K562 (cell line): ENCODE measurements around the gene BEND6. TPM values are rescaled to one million over a fixed set of nuclear protein-coding genes. Genes with fewer than 3 reads are reported as not detected.

Source experiments
- ATAC-seq: fragments of 200-7000 bp; cut with Tn5 transposase; 3 replicates; pipeline ENCODE4 v1.9.1; 2020; ENCODE audit warnings: moderate library complexity
- BruUV-seq: library from RNA; stranded (reverse); fragments of 400-500 nt; replicated peaks from 2 replicates; lab custom pipeline; 2021; lab: Mats Ljungman, UMichigan
- CTCF ChIA-PET: fragments of 300-600 bp; formaldehyde crosslinking; extraction: SDS; loops from one replicate; lab custom pipeline; 2021; ENCODE audit warnings: low intra/inter-chr PET ratio; lab: Yijun Ruan, JAX
- POLR2A ChIA-PET: fragments of 300-600, 350-650 bp; sonication (Branson Sonifier 250); formaldehyde crosslinking; extraction: SDS; loops from one replicate; lab custom pipeline; 2021; ENCODE audit warnings: antibody characterized with exemption, inconsistent platforms; lab: Yijun Ruan, JAX
- DNase-seq, 4 experiments: peaks; one replicate each; pipeline versions ENCODE4 v3.0.0 to v3.0.0-alpha.2; 2011 to 2018; ENCODE audit warnings: low spot score in 3 of 4, mixed read lengths in 3 of 4; ENCODE audit errors: extremely low read depth in 1 of 4
- FAIRE-seq: peaks from 2 replicates; lab custom pipeline; 2011; peaks lifted over from hg19 to GRCh38; lab: Jason Lieb, UNC
- H2AFZ ChIP-seq: 2 replicates; pipeline ENCODE4 v1.6.0; 2011; ENCODE audit warnings: low read depth, low read length, control low read depth, inconsistent platforms
- H3K27ac ChIP-seq: fragments of 200-600 bp; 3 replicates; pipeline ENCODE4 v1.8.0; 2011; ENCODE audit warnings: low read depth, mild to moderate bottlenecking, control low read depth, inconsistent platforms, low read length, moderate library complexity, mixed read lengths; ENCODE audit errors: extremely low read depth
- H3K27me3 ChIP-seq, 2 experiments: fragments of 300-600 bp in 1 of 2; 2 replicates in 1 of 2; 3 replicates in 1 of 2; pipeline versions ENCODE4 v1.6.0 to v1.8.0; 2011; ENCODE audit warnings: inconsistent platforms in 2 of 2, low read length in 2 of 2, mild to moderate bottlenecking in 1 of 2, mixed read lengths in 1 of 2, moderate library complexity in 1 of 2; ENCODE audit not compliant: control insufficient read depth in 2 of 2, insufficient read depth in 2 of 2
- H3K36me3 ChIP-seq: fragments of 300-600 bp; 3 replicates; pipeline ENCODE4 v1.8.0; 2011; ENCODE audit warnings: mild to moderate bottlenecking, low read length, inconsistent platforms; ENCODE audit not compliant: control insufficient read depth, insufficient read depth
- H3K4me1 ChIP-seq, 2 experiments: fragments of 200-600 bp in 1 of 2; replicated peaks in 1 of 2; 2 replicates in 1 of 2; 3 replicates in 1 of 2; pipeline versions ENCODE4 v1.5.1 to v1.8.0; 2011; ENCODE audit warnings: inconsistent platforms in 2 of 2, low read length in 2 of 2, mild to moderate bottlenecking in 1 of 2, mixed read lengths in 1 of 2, moderate library complexity in 1 of 2; ENCODE audit not compliant: control insufficient read depth in 2 of 2, insufficient read depth in 2 of 2
- H3K4me2 ChIP-seq: 2 replicates; pipeline ENCODE4 v1.6.1; 2011; ENCODE audit warnings: low read length, control low read depth, inconsistent platforms, mixed read lengths; ENCODE audit not compliant: insufficient read depth
- H3K4me3 ChIP-seq: fragments of 200-600 bp; sonication (generic), shearing (Covaris generic); 2 replicates; pipeline ENCODE4 v1.5.1; 2016; ENCODE audit warnings: control low read depth, inconsistent platforms
- H3K79me2 ChIP-seq: fragments of 200-600 bp; 3 replicates; pipeline ENCODE4 v1.8.0; 2011; ENCODE audit warnings: low read length, inconsistent platforms; ENCODE audit not compliant: control insufficient read depth, insufficient read depth
- H3K9ac ChIP-seq, 2 experiments: 2 replicates each; pipeline versions ENCODE4 v1.6.0 to v1.6.1; 2011; ENCODE audit warnings: low read depth in 2 of 2, low read length in 2 of 2, control low read depth in 1 of 2, inconsistent platforms in 1 of 2, mild to moderate bottlenecking in 1 of 2, mixed read lengths in 1 of 2; ENCODE audit not compliant: insufficient read depth in 1 of 2
- H3K9me1 ChIP-seq: one replicate; pipeline ENCODE4 v1.6.0; 2011; ENCODE audit warnings: inconsistent platforms, mild to moderate bottlenecking, low read length, moderate library complexity; ENCODE audit not compliant: control insufficient read depth, insufficient read depth
- H3K9me3 ChIP-seq: replicated peaks from 2 replicates; pipeline ENCODE4 v1.5.1; 2011; ENCODE audit warnings: low read depth, low read length, inconsistent platforms; ENCODE audit not compliant: control insufficient read depth, insufficient read depth
- H4K20me1 ChIP-seq: replicated peaks from 2 replicates; pipeline ENCODE4 v1.6.1; 2011; ENCODE audit warnings: low read length, inconsistent platforms, mixed read lengths; ENCODE audit not compliant: control insufficient read depth, insufficient read depth
- CBFB ChIP-seq: sonication (generic); formaldehyde crosslinking; IDR thresholded peaks from 2 replicates; pipeline ENCODE4 v1.4.0; 2020; ENCODE audit warnings: mild to moderate bottlenecking, missing genetic modification reagents
- MXI1 ChIP-seq: IDR thresholded peaks from 2 replicates; pipeline ENCODE4 v1.6.1; 2011; ENCODE audit warnings: low read depth, mild to moderate bottlenecking, improper control_type of control experiment, low read length
- PTRF ChIP-seq: fragments of 450-650 bp; IDR thresholded peaks from 2 replicates; pipeline ENCODE4 v1.6.1; 2016; ENCODE audit warnings: mild to moderate bottlenecking, missing genetic modification characterization, missing compliant biosample characterization
- SMARCC2 ChIP-seq: fragments of 450-650 bp; IDR thresholded peaks from 2 replicates; pipeline ENCODE4 v1.6.1; 2017; ENCODE audit warnings: antibody characterized with exemption, moderate library complexity, mild to moderate bottlenecking, low read depth
- SREBF2 ChIP-seq: sonication (generic); formaldehyde crosslinking; IDR thresholded peaks from 2 replicates; pipeline ENCODE4 v1.4.0; 2020; ENCODE audit warnings: mild to moderate bottlenecking, missing genetic modification reagents
- ZNF174 ChIP-seq: fragments of 250-450 bp; sonication (Bioruptor Pico); IDR thresholded peaks from 2 replicates; pipeline ENCODE4 v1.4.0; 2020; ENCODE audit warnings: mild to moderate bottlenecking
- WGBS: fragments of 100-300 bp; shearing (Covaris generic); methylation state at CpG from one replicate; pipeline ENCODE4 v1.1.6; 2016; ENCODE audit warnings: low coverage, mixed read lengths; ENCODE audit not compliant: insufficient coverage; ENCODE audit errors: missing lambda C conversion rate; 5-methylcytosine and 5-hydroxymethylcytosine counted together
- in situ Hi-C: fragments of 300-500 bp; cut with MboI; formaldehyde crosslinking; loops from 4 replicates; pipeline ENCODE4 v1.15.0; 2018; ENCODE audit warnings: inconsistent platforms, mixed read lengths
- intact Hi-C: fragments of 100-400 bp; cut with micrococcal nuclease; formaldehyde crosslinking; loops from 2 replicates; pipeline ENCODE4 v1.14.2; 2022
- polyA plus RNA-seq, 8 experiments: library from polyadenylated mRNA; depleted of rRNA in 4 of 8; stranded (reverse) in 5 of 8; unstranded in 3 of 8; fragments of >200 nt; fragmentation: Nextera tagmentation in 2 of 8; fragmentation: Illumina TruSeq in 1 of 8; extraction: Ambion mirVana in 2 of 8; extraction: Trizol in 1 of 8; gene quantifications; 2 replicates each; pipeline versions ENCODE4 v1.2.1 to v1.2.3, GENCODE V29; 2011 to 2014; ENCODE audit warnings: inconsistent platforms in 1 of 8, missing spikeins in 1 of 8
- total RNA-seq, 7 experiments: library from RNA; depleted of rRNA in 6 of 7; stranded (reverse); fragments of >200 nt in 6 of 7; fragmentation: Illumina TruSeq in 2 of 7; extraction: Trizol in 2 of 7; gene quantifications; 2 replicates each; pipeline versions ENCODE4 v1.2.1 to v1.2.3, GENCODE V29; 2011 to 2021; ENCODE audit warnings: low replicate concordance in 1 of 7
- TF ChIP-seq, protein P1 (sequence below): fragments of 200-400 bp; formaldehyde crosslinking; IDR thresholded peaks from 2 replicates; pipeline ENCODE4 v1.6.1; 2017; ENCODE audit warnings: mild to moderate bottlenecking, low read depth, low read length, moderate library complexity
- TF ChIP-seq, protein P2 (sequence below): sonication (generic); formaldehyde crosslinking; IDR thresholded peaks from 2 replicates; pipeline ENCODE4 v1.8.1; 2022; ENCODE audit warnings: missing genetic modification reagents
- TF ChIP-seq, protein P3 (sequence below), 2 experiments: IDR thresholded peaks; 2 replicates each; pipeline ENCODE4 v1.6.1; 2012; ENCODE audit warnings: improper control_type of control experiment in 2 of 2, low read depth in 2 of 2, low read length in 2 of 2, borderline replicate concordance in 1 of 2
- TF ChIP-seq, protein P4 (sequence below): fragments of 200-800 bp; sonication (Bioruptor generic); IDR thresholded peaks from 2 replicates; pipeline ENCODE4 v1.6.1; 2017; ENCODE audit warnings: missing genetic modification characterization, missing compliant biosample characterization

BEND6 gene
- total and polyA plus RNA-seq, 9 of the 15 experiments (the other 6 are each of a cell fraction or from before 2014, with no cell fraction given), result 0.37 to 4.0 (median 1.1) TPM

DNA sequence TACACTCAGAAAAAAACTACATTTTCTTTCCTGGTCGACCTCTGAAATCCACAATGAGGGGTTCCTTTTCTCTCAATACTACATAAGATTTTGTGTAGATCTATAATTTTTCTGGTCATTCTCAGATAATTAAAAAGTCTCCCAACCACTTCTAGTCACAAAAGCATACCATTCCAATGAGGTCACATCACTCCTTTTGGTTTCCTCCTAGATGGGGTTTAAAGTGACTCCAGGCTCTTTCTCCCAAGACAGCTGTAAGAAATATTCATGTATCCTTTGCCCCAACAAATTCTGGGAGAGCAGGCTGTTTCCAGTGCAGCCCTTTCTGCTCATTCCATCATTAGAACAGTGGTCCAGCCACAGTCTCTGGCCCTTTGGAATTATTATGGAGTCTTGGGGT is 43.1 kb upstream of the BEND6 start:
- POLR2A ChIA-PET, result no interaction called here
- Histone ChIP-seq H4K20me1 (no peaks in the 10 kb centered on the region), H2AFZ (no peak overlapping the region), H3K27ac (no peak overlapping the region), H3K9me3 (no peaks in the 10 kb centered on the region), H3K27me3 (no peaks in the 10 kb centered on the region), H3K36me3 (no peaks in the 10 kb centered on the region), H3K4me3 (no peak overlapping the region), H3K79me2 (no peaks in the 10 kb centered on the region), H3K4me1 (peaks cover 4 to 27% of the 10 kb centered on the region in 2 experiments; a peak in 4 of 5 replicates), H3K9ac (no peak overlapping the region), H3K4me2 (no peak overlapping the region), H3K9me1 (no peaks in the 10 kb centered on the region)
- in situ Hi-C loops, result no loop called here
- DNase-seq, result no peak
- FAIRE-seq, result no peak
- CTCF ChIA-PET, result no interaction called here
- ATAC-seq, result no peak
- intact Hi-C loops, result no loop called here
- no TSS peak for BruUV-seq
- no peak for TF ChIP-seq SREBF2
- TF ChIP-seq CBFB (CRISPR knock-in tag), result no peak
- no peak for TF ChIP-seq ZNF174 (CRISPR knock-in tag)
- TF ChIP-seq, protein P1, sequence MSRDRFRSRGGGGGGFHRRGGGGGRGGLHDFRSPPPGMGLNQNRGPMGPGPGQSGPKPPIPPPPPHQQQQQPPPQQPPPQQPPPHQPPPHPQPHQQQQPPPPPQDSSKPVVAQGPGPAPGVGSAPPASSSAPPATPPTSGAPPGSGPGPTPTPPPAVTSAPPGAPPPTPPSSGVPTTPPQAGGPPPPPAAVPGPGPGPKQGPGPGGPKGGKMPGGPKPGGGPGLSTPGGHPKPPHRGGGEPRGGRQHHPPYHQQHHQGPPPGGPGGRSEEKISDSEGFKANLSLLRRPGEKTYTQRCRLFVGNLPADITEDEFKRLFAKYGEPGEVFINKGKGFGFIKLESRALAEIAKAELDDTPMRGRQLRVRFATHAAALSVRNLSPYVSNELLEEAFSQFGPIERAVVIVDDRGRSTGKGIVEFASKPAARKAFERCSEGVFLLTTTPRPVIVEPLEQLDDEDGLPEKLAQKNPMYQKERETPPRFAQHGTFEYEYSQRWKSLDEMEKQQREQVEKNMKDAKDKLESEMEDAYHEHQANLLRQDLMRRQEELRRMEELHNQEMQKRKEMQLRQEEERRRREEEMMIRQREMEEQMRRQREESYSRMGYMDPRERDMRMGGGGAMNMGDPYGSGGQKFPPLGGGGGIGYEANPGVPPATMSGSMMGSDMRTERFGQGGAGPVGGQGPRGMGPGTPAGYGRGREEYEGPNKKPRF, result no peak
- TF ChIP-seq, protein P2, sequence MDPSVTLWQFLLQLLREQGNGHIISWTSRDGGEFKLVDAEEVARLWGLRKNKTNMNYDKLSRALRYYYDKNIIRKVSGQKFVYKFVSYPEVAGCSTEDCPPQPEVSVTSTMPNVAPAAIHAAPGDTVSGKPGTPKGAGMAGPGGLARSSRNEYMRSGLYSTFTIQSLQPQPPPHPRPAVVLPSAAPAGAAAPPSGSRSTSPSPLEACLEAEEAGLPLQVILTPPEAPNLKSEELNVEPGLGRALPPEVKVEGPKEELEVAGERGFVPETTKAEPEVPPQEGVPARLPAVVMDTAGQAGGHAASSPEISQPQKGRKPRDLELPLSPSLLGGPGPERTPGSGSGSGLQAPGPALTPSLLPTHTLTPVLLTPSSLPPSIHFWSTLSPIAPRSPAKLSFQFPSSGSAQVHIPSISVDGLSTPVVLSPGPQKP, result no peak
- TF ChIP-seq, protein P3, sequence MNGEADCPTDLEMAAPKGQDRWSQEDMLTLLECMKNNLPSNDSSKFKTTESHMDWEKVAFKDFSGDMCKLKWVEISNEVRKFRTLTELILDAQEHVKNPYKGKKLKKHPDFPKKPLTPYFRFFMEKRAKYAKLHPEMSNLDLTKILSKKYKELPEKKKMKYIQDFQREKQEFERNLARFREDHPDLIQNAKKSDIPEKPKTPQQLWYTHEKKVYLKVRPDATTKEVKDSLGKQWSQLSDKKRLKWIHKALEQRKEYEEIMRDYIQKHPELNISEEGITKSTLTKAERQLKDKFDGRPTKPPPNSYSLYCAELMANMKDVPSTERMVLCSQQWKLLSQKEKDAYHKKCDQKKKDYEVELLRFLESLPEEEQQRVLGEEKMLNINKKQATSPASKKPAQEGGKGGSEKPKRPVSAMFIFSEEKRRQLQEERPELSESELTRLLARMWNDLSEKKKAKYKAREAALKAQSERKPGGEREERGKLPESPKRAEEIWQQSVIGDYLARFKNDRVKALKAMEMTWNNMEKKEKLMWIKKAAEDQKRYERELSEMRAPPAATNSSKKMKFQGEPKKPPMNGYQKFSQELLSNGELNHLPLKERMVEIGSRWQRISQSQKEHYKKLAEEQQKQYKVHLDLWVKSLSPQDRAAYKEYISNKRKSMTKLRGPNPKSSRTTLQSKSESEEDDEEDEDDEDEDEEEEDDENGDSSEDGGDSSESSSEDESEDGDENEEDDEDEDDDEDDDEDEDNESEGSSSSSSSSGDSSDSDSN (IDR thresholded peaks at IDR 0.05; ENCODE audit: borderline replicate concordance in 1 of 2, low read depth in 2 of 2, low read length in 2 of 2), result no peak
- no peak for TF ChIP-seq PTRF (tag)
- no peak for TF ChIP-seq SMARCC2
- TF ChIP-seq, protein P4, sequence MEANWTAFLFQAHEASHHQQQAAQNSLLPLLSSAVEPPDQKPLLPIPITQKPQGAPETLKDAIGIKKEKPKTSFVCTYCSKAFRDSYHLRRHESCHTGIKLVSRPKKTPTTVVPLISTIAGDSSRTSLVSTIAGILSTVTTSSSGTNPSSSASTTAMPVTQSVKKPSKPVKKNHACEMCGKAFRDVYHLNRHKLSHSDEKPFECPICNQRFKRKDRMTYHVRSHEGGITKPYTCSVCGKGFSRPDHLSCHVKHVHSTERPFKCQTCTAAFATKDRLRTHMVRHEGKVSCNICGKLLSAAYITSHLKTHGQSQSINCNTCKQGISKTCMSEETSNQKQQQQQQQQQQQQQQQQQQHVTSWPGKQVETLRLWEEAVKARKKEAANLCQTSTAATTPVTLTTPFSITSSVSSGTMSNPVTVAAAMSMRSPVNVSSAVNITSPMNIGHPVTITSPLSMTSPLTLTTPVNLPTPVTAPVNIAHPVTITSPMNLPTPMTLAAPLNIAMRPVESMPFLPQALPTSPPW (CRISPR knock-in tag), result no peak
- TF ChIP-seq MXI1, result no peak
- WGBS, result 19% methylated on average over 1 of the region's 1 CpG
